Muscle of leg (tissue), 11 donors: Measurements from ENCODE around the gene PRKAG2. TPM values are rescaled to one million over a fixed set of nuclear protein-coding genes. Genes with fewer than 3 reads are reported as not detected.
A peak's percentile ranks its signal among the peaks of the same experiment; 100 is the strongest.

Experiments
- DNase-seq: peaks from one replicate; pipeline ENCODE4 v3.0.0; 2013
- H3K27ac ChIP-seq: one replicate; pipeline ENCODE4 v1.5.1; 2013; ENCODE audit warnings: mild to moderate bottlenecking, low read length, control low read depth
- H3K27me3 ChIP-seq: one replicate; pipeline ENCODE4 v1.6.1; 2013; ENCODE audit warnings: low read length; ENCODE audit not compliant: control insufficient read depth, insufficient read depth
- H3K36me3 ChIP-seq: one replicate; pipeline ENCODE4 v1.6.1; 2013; ENCODE audit warnings: low read length; ENCODE audit not compliant: control insufficient read depth, insufficient read depth
- H3K4me1 ChIP-seq: one replicate; pipeline ENCODE4 v1.6.1; 2013; ENCODE audit warnings: low read length; ENCODE audit not compliant: control insufficient read depth, insufficient read depth
- H3K4me3 ChIP-seq: one replicate; pipeline ENCODE4 v1.5.1; 2013; ENCODE audit warnings: low read length, control low read depth
- H3K9me3 ChIP-seq: replicated peaks from 2 replicates; pipeline ENCODE4 v1.6.1; 2013; ENCODE audit warnings: low read depth, low read length; ENCODE audit not compliant: control insufficient read depth
- WGBS: methylation state at CpG from one replicate; pipeline ENCODE4 v1.1.5; 2013; ENCODE audit warnings: missing lambda C conversion rate; ENCODE audit not compliant: insufficient coverage; 5-methylcytosine and 5-hydroxymethylcytosine counted together
- polyA plus RNA-seq, 8 donors: library from polyadenylated mRNA; unstranded; fragments of 120-200 nt; gene quantifications; one replicate each; pipeline versions ENCODE4 v1.2.1 to v1.2.3, GENCODE V29; 2013; ENCODE audit warnings: inconsistent platforms in 1 of 8, low replicate concordance in 1 of 8; ENCODE audit not compliant: insufficient read length in 8 of 8, insufficient read depth in 1 of 8
- total RNA-seq: library from RNA; stranded (reverse); fragments of 120-200 nt; gene quantifications from one replicate; pipeline ENCODE4 v1.2.4, GENCODE V29; 2013

Gene PRKAG2
- total and polyA plus RNA-seq, 9 donors: 3.9 to 16.4 (median 11.2) TPM

GRCh38 chr7:151572136-151572535 is 304.8 kb downstream of the PRKAG2 start:
- DNase-seq: no peak
- WGBS: 93% methylated on average over 2 of the region's 2 CpGs
- H3K27me3 ChIP-seq: no peaks in the 10 kb centered on the region
- no peaks in the 10 kb centered on the region for H3K36me3 ChIP-seq
- no peak overlapping the region for H3K27ac ChIP-seq
- no peaks in the 10 kb centered on the region for H3K9me3 ChIP-seq
- peaks cover under 1% of the 10 kb centered on the region for H3K4me1 ChIP-seq
- H3K4me3 ChIP-seq: no peak overlapping the region

DNA sequence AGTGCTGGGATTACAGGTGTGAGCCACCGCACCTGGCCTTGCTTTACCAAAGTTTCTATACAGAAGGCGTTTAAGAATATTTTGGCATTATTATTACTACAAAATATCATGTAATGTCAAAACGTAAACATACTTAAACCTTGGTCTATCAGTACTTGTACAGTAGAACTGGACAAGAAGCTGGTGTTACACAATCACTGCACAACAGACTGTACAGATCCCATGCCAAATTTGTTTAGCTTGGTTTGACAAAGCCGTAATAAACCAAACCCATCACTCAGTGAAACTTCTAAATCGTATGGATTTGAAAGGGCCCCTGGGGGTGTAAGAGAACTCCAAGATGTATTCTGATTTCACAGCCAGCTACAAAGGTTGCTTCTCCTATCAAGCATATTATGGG is 305.4 kb downstream of the PRKAG2 start:
- Histone ChIP-seq H3K4me1 (peaks cover 3% of the 10 kb centered on the region), H3K27ac (no peak overlapping the region), H3K9me3 (no peaks in the 10 kb centered on the region), H3K4me3 (no peak overlapping the region), H3K27me3 (no peaks in the 10 kb centered on the region), H3K36me3 (no peaks in the 10 kb centered on the region)
- WGBS: 80% methylated on average over 1 of the region's 5 CpGs
- no peak for DNase-seq

DNA sequence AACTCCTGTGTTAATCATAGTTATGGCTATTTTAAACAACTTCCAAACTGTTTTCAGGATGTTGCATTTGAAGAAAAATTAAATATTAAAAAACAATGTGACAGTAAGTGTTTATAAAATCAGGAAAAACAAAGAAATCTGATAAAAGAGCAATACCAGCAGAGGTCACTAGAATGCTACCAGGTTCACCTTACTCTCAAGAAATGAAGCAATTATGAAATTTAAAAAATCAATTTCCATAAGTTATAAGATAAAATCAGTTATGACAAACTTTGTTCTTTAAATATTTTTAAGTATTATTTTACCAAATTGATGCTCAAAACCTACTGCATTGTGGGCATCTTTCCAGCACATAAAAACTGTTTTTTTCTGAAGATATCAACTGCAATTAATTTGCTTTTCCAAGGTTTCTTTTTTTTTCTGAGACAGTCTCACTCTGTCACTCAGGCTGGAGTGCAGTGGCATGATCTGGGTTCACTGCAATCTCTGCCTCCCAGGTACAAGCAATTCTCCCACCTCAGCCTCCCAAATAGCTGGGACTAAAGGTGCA is 306.5 kb downstream of the PRKAG2 start:
- no peaks in the 10 kb centered on the region for H3K9me3 ChIP-seq
- H3K27ac ChIP-seq: no peak overlapping the region
- H3K4me1 ChIP-seq: peaks cover 3% of the 10 kb centered on the region
- no peak overlapping the region for H3K4me3 ChIP-seq
- no peaks in the 10 kb centered on the region for H3K36me3 ChIP-seq
- H3K27me3 ChIP-seq: no peaks in the 10 kb centered on the region
- DNase-seq: peak; percentile 28

DNA sequence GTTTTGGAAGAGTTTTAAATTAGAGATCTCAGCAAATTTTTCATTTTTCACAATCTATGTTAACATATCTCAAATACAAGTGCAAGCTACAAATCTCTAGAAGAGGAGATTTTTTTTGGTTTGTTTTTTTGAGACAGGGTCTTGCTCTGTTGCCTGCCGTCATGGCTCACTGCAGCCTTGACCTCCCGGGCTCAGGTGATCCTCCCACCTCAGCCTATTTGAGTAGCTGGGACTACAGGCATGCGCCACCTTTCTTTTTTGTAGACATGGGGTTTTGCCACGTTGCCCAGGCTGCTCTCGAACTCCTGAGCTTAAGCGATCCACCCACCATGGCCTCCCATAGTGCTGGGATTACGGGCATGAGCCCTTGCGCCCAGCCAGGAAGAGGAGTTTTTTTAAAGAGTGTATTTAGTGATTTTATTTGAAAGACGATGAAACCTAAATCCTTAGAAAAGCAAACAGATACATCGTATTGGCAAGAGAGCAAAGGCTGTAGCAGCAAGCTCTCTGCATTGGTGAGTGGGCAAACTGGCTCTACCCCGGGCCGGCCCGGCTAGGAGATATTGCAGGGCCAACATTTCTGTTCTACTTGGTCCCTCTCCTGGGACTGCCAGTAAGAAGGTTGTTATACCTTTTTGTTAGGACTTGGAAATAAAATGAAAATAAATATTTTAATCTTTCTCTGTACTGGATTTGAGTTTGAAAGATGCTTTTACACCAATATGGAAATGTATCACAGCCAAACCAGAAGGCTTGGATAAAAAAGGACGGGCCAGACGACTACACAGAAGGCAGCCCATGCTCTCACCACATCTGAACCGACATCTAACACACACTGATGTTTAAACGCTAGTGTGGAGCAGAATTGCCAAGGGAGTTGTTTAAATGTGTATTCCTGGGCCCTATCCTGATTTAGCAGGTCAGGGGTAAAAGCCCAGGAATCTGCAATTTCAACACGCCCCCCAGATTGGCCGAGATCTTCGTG is 307.7 kb downstream of the PRKAG2 start:
- WGBS: 83% methylated on average over 5 of the region's 20 CpGs

DNA sequence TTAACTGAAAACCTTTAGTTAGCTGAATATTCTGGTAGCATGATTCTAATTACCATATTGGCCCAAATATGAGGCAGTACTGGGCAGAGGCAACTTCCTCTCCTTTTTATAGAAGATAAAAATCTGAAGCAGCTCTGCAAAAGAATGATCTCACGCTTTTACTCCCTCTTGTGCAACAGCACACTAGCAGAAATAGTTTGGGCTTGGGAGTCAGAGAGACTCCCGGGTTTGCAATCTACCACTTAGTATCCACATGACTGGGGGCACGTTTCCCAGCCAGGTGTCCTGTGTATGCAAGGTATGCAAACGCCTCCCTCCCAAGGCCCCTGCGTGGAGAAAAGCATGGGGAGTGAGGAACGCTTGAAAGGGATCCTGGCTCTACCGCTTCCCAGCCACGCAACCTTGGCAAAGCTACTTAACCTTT is 310.0 kb downstream of the PRKAG2 start:
- Histone ChIP-seq H3K27ac (no peak overlapping the region), H3K4me3 (no peak overlapping the region), H3K4me1 (peaks cover 3% of the 10 kb centered on the region), H3K36me3 (peaks cover 6% of the 10 kb centered on the region), H3K27me3 (no peaks in the 10 kb centered on the region), H3K9me3 (no peaks in the 10 kb centered on the region)
- peak; percentile 54 for DNase-seq
- no CpG with 5 or more reads among the region's 8 CpGs for WGBS

More for the DNA sequence above, 307.7 kb downstream of the PRKAG2 start:
- Histone ChIP-seq H3K36me3 (no peaks in the 10 kb centered on the region), H3K4me1 (peaks cover 3% of the 10 kb centered on the region), H3K27ac (no peak overlapping the region), H3K27me3 (no peaks in the 10 kb centered on the region), H3K4me3 (no peak overlapping the region), H3K9me3 (no peaks in the 10 kb centered on the region)
- no peak for DNase-seq

DNA sequence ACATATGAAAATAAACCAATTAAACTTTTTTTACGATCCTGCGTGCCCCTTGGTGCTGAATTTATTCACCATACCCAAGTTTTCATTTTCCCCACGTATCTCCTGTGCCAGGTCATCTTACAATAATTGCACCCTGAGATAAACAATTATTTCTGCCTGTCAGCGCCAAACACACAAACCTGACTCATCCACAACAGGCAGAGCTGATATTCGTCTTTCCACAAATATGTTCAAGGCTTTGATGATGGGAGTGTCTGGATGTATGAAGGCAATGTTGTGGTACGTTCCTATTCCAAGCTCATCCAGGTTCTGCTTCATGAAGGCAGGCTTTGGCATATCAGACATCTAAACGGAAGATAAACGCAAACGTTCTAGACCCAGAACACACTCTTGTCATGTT is 311.4 kb downstream of the PRKAG2 start:
- Histone ChIP-seq H3K4me1 (peaks cover 3% of the 10 kb centered on the region), H3K36me3 (peaks cover 9% of the 10 kb centered on the region), H3K27me3 (no peaks in the 10 kb centered on the region), H3K27ac (no peak overlapping the region), H3K4me3 (no peak overlapping the region), H3K9me3 (no peaks in the 10 kb centered on the region)
- no peak for DNase-seq
- 86% methylated on average over 7 of the region's 9 CpGs for WGBS

- H3K4me1 ChIP-seq: peaks cover 6% of the 10 kb centered on the region
- no peak overlapping the region for H3K27ac ChIP-seq
- no peak overlapping the region for H3K4me3 ChIP-seq
- H3K36me3 ChIP-seq: peaks cover 15% of the 10 kb centered on the region
- WGBS: no CpG with 5 or more reads among the region's 9 CpGs
- DNase-seq: no peak
- H3K27me3 ChIP-seq: no peaks in the 10 kb centered on the region
- no peaks in the 10 kb centered on the region for H3K9me3 ChIP-seq
Measured at GRCh38 chr7:151560243-151560642, 316.7 kb downstream of the PRKAG2 start.

DNA sequence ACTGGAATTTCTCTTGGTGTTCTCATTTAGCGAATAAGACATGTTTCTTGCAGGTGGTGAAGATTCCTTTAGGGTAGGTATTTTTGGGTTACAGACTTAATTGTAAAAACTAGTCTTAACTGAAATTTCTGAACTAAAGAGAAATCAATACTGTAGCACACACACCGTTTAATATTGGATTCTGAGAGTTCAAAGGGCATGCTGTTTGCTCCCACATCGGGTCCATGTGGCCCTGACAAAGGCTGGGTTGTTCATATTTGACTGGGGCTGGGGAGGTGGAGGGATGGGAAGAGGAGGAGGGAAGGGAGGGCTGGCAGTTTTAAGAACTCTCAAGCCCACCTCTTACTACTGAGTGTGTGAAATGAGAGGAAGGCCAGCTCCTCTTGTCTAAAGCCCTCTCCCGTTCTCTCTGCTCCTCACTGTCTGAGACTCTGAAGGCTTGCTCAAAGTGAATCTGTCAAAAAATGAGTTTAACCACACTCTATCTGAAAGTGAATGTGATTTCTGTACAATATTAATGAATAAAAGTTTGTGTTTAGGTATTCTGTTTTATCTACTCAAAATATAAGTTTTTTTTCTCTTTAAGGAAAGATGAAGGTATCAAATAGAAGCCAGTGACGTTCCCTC is 317.2 kb downstream of the PRKAG2 start:
- WGBS: 100% methylated on average over 1 of the region's 5 CpGs
- peaks cover 15% of the 10 kb centered on the region for H3K36me3 ChIP-seq

GRCh38 chr7:151558575-151558974 is 318.3 kb downstream of the PRKAG2 start:
- Histone ChIP-seq H3K4me3 (no peak overlapping the region), H3K36me3 (peaks cover 11% of the 10 kb centered on the region), H3K4me1 (peaks cover 6% of the 10 kb centered on the region), H3K27ac (peak overlapping the region; percentile 59), H3K9me3 (no peaks in the 10 kb centered on the region), H3K27me3 (no peaks in the 10 kb centered on the region)
- peak; percentile 19 for DNase-seq
- 78% methylated on average over 3 of the region's 6 CpGs for WGBS

More for the DNA sequence above, 317.2 kb downstream of the PRKAG2 start:
- Histone ChIP-seq H3K4me1 (peaks cover 6% of the 10 kb centered on the region), H3K27ac (no peak overlapping the region), H3K9me3 (no peaks in the 10 kb centered on the region), H3K4me3 (no peak overlapping the region), H3K27me3 (no peaks in the 10 kb centered on the region)
- DNase-seq: no peak

GRCh38 chr7:151556592-151556991 is 320.3 kb downstream of the PRKAG2 start:
- no peak for DNase-seq
- H3K27me3 ChIP-seq: no peaks in the 10 kb centered on the region
- peaks cover 6% of the 10 kb centered on the region for H3K4me1 ChIP-seq
- H3K27ac ChIP-seq: no peak overlapping the region
- no peaks in the 10 kb centered on the region for H3K9me3 ChIP-seq
- H3K4me3 ChIP-seq: no peak overlapping the region
- no CpG with 5 or more reads among the region's 12 CpGs for WGBS
- H3K36me3 ChIP-seq: peaks cover 9% of the 10 kb centered on the region
